Omental fat pad (tissue), 4 donors: ENCODE measurements around the gene DCK. TPM values are rescaled to one million over a fixed set of nuclear protein-coding genes. Genes with fewer than 3 reads are reported as not detected.

ENCODE experiments used
- ATAC-seq: fragments of 150-250 bp; one replicate; pipeline ENCODE4 v1.9.1; 2016; ENCODE audit warnings: mild to moderate bottlenecking, moderate library complexity; ENCODE audit not compliant: low FRiP score
- DNase-seq: peaks from one replicate; pipeline ENCODE4 v3.0.0-alpha.2; 2019; ENCODE audit warnings: low spot score
- total RNA-seq, 4 donors: library from RNA; depleted of rRNA; stranded (reverse); fragments of >200 nt; gene quantifications; one replicate each; pipeline ENCODE4 v1.1.0, GENCODE V29; 2016
- TF ChIP-seq, protein P1 (sequence below), 3 donors: fragments of 450-650 bp; IDR thresholded peaks; one replicate each; pipeline ENCODE4 v1.5.1; 2016 to 2017; ENCODE audit warnings: antibody characterized with exemption in 3 of 3, mild to moderate bottlenecking in 3 of 3, moderate library complexity in 2 of 3

DCK gene
- total RNA-seq, 4 donors from 2014 or later, result 9.8 to 21.9 (median 14.2) TPM

DNA sequence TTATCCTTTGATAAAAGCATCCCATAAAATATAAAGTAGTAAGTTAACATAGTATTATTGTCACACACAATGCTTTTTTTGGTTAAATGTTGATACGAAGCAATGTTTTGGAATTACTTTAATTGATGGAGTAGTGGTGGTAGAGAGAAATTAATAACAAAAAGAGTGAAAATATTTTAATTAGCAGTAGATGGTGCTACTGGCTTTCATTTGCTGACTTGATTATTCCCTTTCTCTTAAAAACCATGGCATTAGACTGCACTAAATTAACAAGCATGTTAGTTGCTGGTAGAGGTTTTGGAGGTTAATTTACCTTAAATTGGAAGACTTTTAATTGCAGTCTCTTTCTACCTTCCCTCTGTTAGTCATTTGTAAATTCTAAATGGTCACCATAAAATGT is 8.9 kb upstream of the DCK start:
- TF ChIP-seq, protein P1, sequence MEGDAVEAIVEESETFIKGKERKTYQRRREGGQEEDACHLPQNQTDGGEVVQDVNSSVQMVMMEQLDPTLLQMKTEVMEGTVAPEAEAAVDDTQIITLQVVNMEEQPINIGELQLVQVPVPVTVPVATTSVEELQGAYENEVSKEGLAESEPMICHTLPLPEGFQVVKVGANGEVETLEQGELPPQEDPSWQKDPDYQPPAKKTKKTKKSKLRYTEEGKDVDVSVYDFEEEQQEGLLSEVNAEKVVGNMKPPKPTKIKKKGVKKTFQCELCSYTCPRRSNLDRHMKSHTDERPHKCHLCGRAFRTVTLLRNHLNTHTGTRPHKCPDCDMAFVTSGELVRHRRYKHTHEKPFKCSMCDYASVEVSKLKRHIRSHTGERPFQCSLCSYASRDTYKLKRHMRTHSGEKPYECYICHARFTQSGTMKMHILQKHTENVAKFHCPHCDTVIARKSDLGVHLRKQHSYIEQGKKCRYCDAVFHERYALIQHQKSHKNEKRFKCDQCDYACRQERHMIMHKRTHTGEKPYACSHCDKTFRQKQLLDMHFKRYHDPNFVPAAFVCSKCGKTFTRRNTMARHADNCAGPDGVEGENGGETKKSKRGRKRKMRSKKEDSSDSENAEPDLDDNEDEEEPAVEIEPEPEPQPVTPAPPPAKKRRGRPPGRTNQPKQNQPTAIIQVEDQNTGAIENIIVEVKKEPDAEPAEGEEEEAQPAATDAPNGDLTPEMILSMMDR (IDR thresholded peaks at IDR 0.05), result no peak

DNA sequence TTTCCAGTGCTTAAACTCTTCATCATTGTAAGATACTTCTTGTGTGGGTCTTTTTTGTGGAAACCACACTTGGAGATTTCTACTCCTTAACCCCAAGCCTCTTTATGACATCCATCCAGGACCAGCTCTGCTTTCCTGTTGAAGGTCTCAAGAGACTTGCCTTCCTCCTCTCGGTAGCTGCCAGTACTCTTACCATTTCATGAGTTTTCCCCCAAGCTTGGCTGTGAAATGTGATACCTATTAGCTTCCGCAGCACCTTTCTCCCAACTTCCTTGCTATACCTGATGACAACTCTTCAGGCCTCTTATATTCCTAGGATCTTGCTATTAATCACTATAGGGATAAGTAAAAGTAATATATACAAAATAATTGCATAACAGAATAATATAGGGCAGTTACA is 1.9 kb upstream of the DCK start:
- DNase-seq (no peak), ATAC-seq (no peak)
- TF ChIP-seq, protein P1 (IDR thresholded peaks at IDR 0.05), result no peak

More for the DNA sequence above, 8.9 kb upstream of the DCK start:
- ATAC-seq (no peak), DNase-seq (no peak)

DNA sequence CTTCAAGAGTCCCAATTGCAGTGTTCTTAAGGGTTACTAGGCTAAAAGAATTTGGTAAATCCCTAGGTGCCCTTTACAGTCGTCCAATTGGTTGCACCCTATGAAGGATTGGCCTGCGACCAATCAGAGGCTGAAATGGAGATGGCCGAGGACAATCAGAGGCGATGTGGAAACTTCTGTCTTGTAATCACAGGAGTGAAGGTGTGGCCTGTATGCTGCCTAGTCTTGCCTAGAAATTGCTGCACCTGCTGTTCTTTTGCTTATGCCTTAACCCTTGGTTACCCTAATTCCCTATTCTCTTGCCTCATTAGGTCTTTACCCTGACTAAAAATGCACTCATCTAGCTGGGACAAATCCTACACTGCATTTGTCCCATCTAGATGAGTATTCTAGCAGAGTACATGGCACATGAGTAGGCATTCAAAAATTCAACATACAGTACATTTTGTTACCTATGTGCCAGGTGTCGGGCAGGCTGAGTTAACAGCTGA is 1.0 kb upstream of the DCK start:
- ATAC-seq, result no peak
- no peak for DNase-seq
- TF ChIP-seq, protein P1 (IDR thresholded peaks at IDR 0.05), result no peak

DNA sequence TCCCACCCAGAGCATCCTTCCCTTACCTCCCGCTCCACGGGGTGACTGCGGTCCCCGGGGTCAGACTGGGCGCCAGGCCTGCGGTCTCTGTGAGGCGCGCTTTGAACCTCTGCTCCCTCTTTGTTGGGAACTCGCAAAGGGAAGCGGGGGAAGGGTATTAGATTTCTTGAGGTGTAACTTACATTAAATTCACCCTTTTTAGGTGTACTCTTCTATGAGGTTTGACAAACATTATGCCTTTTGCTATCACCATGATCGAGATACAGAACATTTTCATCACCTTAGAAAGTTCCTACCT is 569 bp downstream of the DCK start:
- no peak for ATAC-seq
- TF ChIP-seq, protein P1 (IDR thresholded peaks at IDR 0.05), result no peak
- DNase-seq, result no peak

DNA sequence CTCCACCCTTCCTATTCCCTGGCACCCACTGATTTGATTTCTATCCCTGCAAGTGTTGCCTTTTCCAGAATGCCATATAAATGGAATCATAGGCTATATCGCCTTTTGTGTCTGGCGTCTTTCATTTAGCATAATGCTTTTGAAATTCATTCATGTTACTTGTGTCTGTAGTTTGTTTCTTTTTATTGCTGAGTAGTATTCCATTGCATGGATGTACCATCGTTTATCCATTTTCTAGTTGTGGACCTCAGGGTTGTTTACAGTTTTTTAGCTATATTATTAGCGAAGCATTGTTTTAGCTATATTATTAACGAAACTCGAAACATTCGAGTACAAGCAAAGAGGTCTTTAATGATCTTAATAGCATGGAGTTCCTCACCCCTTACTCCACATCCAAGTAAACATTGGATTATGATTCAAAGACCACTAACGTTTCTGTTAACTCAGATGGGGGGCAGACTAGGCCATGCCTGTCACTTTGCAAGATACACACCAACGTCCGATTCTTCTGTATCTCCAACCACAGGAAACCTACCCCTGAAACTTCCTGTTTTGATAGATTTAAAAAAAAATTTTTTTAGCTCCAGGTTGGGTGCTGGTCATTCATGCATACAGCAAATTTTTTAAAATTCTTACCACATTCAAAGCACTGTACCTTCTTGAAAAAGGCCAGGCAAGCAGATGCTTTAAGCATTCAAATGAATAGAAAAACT is 1.1 kb downstream of the DCK start:
- DNase-seq (no peak), ATAC-seq (no peak)
- TF ChIP-seq, protein P1 (IDR thresholded peaks at IDR 0.05), result no peak

DNA sequence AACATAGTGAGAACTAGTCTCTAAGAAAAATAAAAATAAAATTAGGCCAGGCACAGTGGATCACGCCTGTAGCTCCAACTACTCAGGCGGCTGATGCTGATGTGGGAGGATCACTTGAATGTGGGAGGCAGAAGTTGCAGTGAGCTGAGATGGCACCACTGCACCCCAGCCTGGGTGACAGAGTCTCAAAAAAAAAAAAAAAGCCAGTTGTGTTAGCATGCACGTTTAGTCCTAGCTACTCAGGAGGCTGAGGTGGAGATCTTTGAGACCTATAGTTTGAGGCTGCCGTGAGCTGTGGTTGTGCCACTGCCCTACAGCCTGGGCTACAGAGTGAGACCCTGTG is 2.5 kb downstream of the DCK start:
- no peak for ATAC-seq
- no peak for DNase-seq
- TF ChIP-seq, protein P1 (IDR thresholded peaks at IDR 0.05), result no peak

DNA sequence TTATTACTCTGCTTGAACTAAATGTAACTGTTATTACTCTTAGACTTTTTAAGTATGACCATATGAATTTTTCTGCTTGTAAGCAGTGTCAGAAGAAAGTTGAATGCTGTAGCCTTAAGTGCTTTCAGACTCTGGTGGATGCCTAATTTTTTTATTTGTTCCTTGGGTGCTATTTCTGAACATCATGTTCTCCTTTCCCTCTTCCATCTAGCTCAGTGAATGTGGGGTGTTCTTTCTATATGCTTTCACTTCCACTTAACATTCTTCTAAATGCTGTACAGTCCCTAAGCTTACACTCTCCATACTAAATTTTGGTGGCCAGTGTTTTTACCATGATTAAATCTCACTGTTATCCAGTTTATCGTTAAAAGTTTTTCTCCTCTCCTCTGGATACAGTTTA is 3.6 kb downstream of the DCK start:
- DNase-seq, result no peak
- TF ChIP-seq, protein P1 (IDR thresholded peaks at IDR 0.05), result no peak
- no peak for ATAC-seq
